NCI-H748 (cell line): ENCODE measurements around the gene PLEKHB1.
A peak's percentile ranks its signal among the peaks of the same experiment; 100 is the strongest.

Source experiments
- DNase-seq: peaks from one replicate; lab custom pipeline; 2025; ENCODE audit not compliant: unreplicated experiment; lab: John Stamatoyannopoulos, UW

PLEKHB1 gene

GRCh38 chr11:73647459-73648100, 1.2 kb downstream of the PLEKHB1 start:
- peak; percentile 97 for DNase-seq

GRCh38 chr11:73648121-73648520, 1.7 kb downstream of the PLEKHB1 start:
- DNase-seq, result no peak

- no peak for DNase-seq
These were observed 2.2 kb downstream of the PLEKHB1 start for GRCh38 chr11:73648571-73649046.

DNA sequence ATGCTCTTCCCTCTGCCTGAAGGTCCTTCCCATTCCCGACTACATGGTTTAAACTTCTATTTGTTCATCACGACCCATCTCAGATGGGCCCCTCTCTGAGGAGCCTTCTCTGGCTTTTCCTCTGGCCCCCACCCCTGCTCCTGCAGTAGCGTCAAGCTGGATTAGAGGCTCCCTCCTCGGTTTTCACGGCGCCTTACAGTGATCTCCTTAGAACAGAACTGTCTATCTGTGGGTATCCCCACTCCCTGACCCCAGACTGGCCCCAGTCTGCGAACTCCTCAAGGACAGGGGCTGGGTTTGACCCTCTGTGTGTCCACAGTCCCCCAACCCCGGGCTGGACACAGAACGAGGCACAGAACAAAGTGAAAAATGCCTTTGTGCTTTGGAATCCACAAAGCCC, 2.8 kb downstream of the PLEKHB1 start:
- DNase-seq, result no peak

DNA sequence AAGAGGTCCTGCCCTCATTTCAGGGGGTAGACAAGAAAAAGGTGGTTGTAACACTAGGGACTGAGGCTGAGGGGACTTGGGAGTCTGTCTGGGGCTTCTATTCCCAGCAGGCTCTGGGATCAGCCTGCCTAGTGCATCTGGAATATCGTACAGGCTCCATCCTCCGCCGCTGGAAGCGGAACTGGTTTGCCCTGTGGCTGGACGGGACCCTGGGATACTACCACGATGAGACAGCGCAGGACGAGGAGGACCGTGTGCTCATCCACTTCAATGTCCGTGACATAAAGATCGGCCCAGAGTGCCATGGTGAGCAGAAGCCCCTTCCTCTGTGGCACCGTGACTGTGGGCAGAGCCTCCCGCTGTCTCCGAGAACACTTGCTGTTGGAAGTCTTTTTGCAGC, 4.0 kb downstream of the PLEKHB1 start:
- DNase-seq, result no peak

GRCh38 chr11:73651252-73651651, 4.9 kb downstream of the PLEKHB1 start:
- no peak for DNase-seq

- DNase-seq, result no peak
These were observed 5.3 kb downstream of the PLEKHB1 start for GRCh38 chr11:73651661-73652045.

DNA sequence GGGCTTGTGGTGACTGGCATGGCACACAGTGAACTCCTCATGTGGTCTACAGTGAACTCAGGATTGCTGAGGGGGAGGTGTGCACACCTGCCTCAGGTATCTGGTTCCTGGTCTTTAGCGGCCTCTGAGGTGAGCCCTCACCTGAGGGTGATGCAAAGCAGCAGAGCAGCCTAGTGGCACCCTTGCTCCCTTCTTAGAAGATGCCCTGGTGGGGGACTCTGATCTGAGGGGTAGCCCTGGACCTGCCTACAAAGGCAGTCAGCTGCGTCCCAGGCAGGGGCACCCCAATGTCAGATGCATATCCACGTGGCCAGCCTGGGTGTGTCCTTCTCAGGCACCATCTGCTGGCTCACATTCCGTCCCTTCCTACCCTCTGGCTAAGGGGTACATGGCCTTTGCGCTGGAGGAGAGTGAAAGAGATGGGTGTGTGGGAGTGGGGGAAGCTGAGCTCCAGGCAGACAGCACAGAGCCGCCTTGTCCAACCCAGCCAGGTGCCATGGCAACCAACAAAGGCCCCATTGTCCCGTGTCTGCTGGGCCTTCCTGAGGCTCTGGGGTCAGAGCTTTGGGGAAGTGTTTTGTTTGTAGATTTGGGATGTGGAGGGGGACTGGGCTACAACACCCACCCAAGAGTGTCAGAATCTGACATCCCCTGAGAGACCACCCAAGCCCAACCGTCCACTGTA, 5.8 kb downstream of the PLEKHB1 start:
- peak; percentile 69 for DNase-seq

- DNase-seq, result peak; percentile 34
These were observed 6.6 kb downstream of the PLEKHB1 start for GRCh38 chr11:73652856-73653559.

DNA sequence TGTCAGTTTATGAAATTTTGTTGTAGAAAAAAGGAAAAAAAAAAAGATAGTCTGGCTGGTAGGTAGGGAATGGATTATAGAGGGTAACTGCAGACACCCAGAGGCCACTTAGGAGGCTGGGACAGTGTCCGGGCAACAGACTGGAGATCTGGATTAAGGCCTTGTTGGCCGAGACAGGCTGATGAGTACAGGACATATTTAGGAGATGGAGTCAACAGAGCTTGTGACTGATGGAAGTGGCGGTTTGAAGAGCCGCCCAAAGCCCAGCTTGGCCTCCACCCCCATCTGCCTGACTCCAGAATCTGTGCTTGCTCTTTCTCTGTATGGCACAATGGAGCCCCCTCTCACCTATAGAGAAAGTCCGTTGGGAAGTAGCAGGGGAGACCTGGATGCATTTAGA, 7.6 kb downstream of the PLEKHB1 start:
- DNase-seq, result no peak

- no peak for DNase-seq
These were observed 8.2 kb downstream of the PLEKHB1 start for GRCh38 chr11:73654482-73655021.

DNA sequence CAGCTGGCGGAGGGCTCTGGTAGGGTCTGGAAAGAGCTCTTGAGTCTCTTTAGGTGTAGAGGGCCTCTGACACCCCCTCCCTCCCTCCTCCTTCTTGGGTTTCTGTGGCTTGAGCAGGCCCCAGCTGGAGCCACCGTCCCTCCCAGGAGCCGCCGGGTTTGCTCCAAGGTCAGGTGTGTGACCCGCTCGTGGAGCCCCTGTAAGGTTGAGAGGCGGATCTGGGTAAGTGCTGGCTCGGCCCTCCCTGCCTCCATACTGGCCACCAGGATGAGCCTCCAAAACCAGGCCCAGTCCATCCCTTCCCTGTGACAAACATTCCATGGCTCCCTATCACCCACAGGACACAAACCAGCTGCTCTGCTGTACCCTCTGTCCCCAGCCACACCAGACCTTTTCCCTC, 9.3 kb downstream of the PLEKHB1 start:
- DNase-seq, result no peak

DNA sequence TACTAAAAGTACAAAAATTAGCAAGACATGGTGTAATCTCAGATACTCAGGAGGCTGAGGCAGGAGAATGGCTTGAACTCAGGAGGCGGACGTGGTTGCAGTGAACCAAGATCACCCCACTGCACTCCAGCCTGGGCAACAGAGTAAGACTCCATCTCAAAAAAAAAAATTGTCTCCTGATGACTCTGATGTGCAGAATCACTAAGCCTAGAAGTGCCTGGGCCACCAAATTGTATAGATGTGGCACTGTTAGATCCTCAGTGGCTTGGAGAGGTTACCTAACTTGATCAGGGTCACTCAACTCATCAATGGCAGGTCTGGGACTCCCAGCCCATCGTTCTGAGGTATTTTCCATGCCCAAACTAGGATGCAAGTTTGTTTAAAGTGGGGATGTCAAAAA, 10.6 kb downstream of the PLEKHB1 start:
- DNase-seq, result no peak

GRCh38 chr11:73659961-73660360, 13.6 kb downstream of the PLEKHB1 start:
- no peak for DNase-seq

DNA sequence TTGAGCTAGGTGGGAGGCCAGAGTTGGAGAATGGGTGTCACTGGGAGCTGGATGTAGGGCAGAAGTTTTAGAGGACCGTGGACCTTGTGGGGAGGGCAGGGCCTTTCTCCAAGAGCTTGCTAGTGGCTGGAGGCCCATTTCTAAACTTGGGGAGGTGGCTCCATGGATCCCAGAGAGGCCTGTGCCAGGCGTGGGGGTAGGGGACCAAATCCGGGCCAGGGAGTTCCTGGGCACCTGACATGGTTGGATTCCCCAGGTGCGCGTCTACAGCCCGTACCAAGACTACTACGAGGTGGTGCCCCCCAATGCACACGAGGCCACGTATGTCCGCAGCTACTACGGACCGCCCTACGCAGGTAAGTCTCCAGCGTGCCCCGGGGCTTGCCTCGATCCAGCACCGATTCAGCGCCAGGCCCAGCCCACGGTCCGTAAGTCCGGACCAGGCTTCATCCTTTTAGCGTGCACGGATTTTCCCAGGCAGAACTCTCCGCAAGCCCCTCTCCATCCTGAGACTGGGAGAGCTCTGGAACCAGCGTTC, 14.2 kb downstream of the PLEKHB1 start:
- no peak for DNase-seq

- DNase-seq, result peak; percentile 80
These were observed 14.8 kb downstream of the PLEKHB1 start for GRCh38 chr11:73661035-73661628.

- DNase-seq, result no peak
These were observed 16.2 kb downstream of the PLEKHB1 start for GRCh38 chr11:73662445-73663157.

DNA sequence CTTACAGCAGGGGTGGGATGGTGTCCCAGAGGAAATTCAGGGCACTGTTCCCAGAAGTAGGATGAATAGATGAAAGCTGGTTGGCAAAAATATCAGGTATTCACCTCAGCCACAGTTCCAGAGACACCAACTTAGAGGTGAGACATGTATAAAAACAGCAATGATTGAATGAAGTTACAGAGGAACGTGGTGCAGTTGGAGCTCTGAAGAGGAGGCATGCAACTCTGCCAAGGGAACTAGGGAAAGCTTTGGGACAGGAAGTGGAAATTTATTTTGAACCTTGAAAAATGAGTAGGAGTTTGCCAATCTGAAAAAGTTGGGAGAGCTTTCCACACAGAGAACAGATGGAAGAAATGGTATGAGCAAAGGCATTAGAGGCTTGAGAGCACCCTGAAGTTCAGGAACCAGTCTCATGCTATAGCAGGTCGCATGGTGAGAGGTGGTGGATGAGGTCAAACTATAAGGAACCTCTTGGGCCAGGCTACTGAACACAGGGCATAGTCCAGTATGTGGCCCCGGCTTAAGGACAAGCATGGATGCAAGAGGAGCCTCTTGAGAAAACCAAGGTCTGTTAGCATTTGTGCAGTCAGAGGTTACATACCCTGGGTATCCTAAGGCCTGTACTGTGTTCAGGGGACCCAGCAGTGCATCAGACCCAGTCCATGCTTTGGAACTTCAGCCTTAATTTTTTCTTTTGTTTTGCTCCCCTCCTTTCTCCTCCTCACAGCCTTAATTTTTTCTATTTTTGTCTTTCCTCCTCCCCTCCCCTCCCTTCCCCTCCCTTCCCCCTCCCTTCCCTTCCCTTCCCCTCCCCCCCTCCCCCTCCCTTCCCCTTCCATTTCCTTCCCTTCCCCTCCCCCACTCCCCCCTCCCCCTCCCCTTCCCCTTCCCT, 17.5 kb downstream of the PLEKHB1 start:
- DNase-seq, result no peak

DNA sequence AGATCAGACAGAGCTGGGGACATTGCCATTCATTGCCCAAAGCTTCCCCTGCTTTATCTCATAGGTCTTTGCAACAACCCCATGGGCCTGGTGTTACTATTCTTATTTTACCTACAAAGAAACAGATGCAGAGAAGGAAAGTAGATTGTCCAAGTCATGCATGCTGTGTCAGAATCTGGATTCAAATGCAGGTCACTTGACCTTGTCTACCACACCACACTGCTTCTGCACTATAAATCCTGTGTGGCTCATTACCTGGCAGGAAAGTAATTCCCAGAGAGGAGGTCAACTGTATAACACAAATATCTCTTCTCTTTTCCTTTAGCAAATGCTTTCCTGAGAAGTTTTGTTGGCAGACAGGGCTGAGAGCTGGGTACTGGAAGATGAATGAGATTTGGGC, 18.5 kb downstream of the PLEKHB1 start:
- DNase-seq, result no peak

DNA sequence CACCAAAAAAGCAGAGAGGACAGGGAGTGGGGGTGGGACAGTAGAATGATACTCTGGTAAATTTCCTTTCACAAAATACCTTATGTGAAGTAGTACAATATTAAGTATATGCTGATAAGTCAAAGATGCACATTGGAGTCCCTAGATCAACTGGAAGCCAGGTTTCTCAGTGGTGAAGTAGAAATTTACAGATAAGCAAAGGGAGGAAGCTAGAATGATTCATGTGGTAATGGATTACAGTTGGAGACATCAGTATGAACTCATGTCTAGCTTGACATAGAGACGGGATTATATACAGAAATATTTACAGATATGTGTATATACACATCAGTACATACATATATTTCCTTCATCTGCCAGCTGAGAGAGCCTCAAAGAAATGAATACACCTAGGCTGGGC, 21.5 kb downstream of the PLEKHB1 start:
- DNase-seq, result no peak
